Stimulated activated effector memory CD8-positive, alpha-beta T cell treated with anti-CD3 and anti-CD28 coated beads, Interleukin-12 subunit alpha, Interleukin-12 subunit beta, amount 100 ng/mL, for 72 hours (primary cell): ENCODE measurements around the gene MPLKIP.
A peak's percentile ranks its signal among the peaks of the same experiment; 100 is the strongest.
"Not testable (repeated sequence)": the region's sequence is repeated elsewhere in the genome, so short reads cannot be mapped to it uniquely, and the experiment has no call there.

Experiments
- ATAC-seq: fragments of 150-1000 bp; cut with Tn5 transposase; 2 replicates; pipeline ENCODE4 v1.10.0; 2021
- DNase-seq, 2 donors: peaks; one replicate each; pipeline ENCODE4 v3.0.0; 2021 to 2022; ENCODE audit warnings: low spot score in 2 of 2
- H3K27ac Mint-ChIP-seq: one replicate; pipeline ENCODE4 v1.8.0; 2022; ENCODE audit warnings: mild to moderate bottlenecking, mixed read lengths
- H3K36me3 Mint-ChIP-seq: one replicate; pipeline ENCODE4 v1.8.0; 2022; ENCODE audit warnings: mild to moderate bottlenecking, mixed read lengths
- H3K4me1 Mint-ChIP-seq: one replicate; pipeline ENCODE4 v1.8.0; 2022; ENCODE audit warnings: mixed read lengths
- H3K4me3 Mint-ChIP-seq: one replicate; pipeline ENCODE4 v1.8.0; 2022; ENCODE audit warnings: mild to moderate bottlenecking, mixed read lengths
- H3K9me3 Mint-ChIP-seq: one replicate; pipeline ENCODE4 v1.8.0; 2022; ENCODE audit warnings: mixed read lengths

The MPLKIP gene

GRCh38 chr7:40145596-40146130, 11.2 kb upstream of the MPLKIP start:
- not testable (repeated sequence) for ATAC-seq, H3K27ac Mint-ChIP-seq, H3K4me3 Mint-ChIP-seq, DNase-seq, H3K36me3 Mint-ChIP-seq, H3K4me1 Mint-ChIP-seq, H3K9me3 Mint-ChIP-seq

GRCh38 chr7:40141916-40142315, 7.5 kb upstream of the MPLKIP start:
- ATAC-seq, result not testable (repeated sequence)

GRCh38 chr7:40139891-40140290, 5.5 kb upstream of the MPLKIP start:
- not testable (repeated sequence) for H3K4me3 Mint-ChIP-seq, H3K36me3 Mint-ChIP-seq, ATAC-seq, H3K4me1 Mint-ChIP-seq, DNase-seq, H3K27ac Mint-ChIP-seq, H3K9me3 Mint-ChIP-seq

More at GRCh38 chr7:40141916-40142315, 7.5 kb upstream of the MPLKIP start:
- DNase-seq, H3K4me3 Mint-ChIP-seq, H3K27ac Mint-ChIP-seq, H3K36me3 Mint-ChIP-seq, H3K9me3 Mint-ChIP-seq, H3K4me1 Mint-ChIP-seq: not testable (repeated sequence)

- Mint-ChIP-seq H3K4me3 (no peak overlapping the region), H3K4me1 (no peaks in the 10 kb centered on the region)
- no peak for DNase-seq
Observed at GRCh38 chr7:40138973-40139372, 4.6 kb upstream of the MPLKIP start.

GRCh38 chr7:40137563-40137962, 3.1 kb upstream of the MPLKIP start:
- peaks cover 10% of the 10 kb centered on the region for H3K36me3 Mint-ChIP-seq
- ATAC-seq (no peak), DNase-seq (no peak)
- H3K4me1 Mint-ChIP-seq, result peaks cover 6% of the 10 kb centered on the region
- no peaks in the 10 kb centered on the region for H3K9me3 Mint-ChIP-seq
- no peak overlapping the region for H3K4me3 Mint-ChIP-seq
- no peak overlapping the region for H3K27ac Mint-ChIP-seq

More at GRCh38 chr7:40138973-40139372, 4.6 kb upstream of the MPLKIP start:
- Mint-ChIP-seq H3K27ac (no peak overlapping the region), H3K9me3 (no peaks in the 10 kb centered on the region), H3K36me3 (peaks cover 10% of the 10 kb centered on the region)
- ATAC-seq, result no peak

- no peak for ATAC-seq
- Mint-ChIP-seq H3K4me1 (peaks cover 15% of the 10 kb centered on the region), H3K27ac (peak overlapping the region; percentile 78), H3K9me3 (no peaks in the 10 kb centered on the region), H3K4me3 (peak overlapping the region; percentile 80), H3K36me3 (peaks cover 15% of the 10 kb centered on the region)
- no peak for DNase-seq
Observed at GRCh38 chr7:40135317-40135610, 842 bp upstream of the MPLKIP start.

GRCh38 chr7:40133561-40134427, 628 bp downstream of the MPLKIP start:
- DNase-seq (no peak), ATAC-seq (peak; percentile 76)
- Mint-ChIP-seq H3K36me3 (peaks cover 19% of the 10 kb centered on the region), H3K4me1 (peaks cover 20% of the 10 kb centered on the region), H3K9me3 (no peaks in the 10 kb centered on the region), H3K27ac (peak overlapping the region; percentile 93), H3K4me3 (peak overlapping the region; percentile 80)

GRCh38 chr7:40122940-40123254, 11.5 kb downstream of the MPLKIP start:
- H3K9me3 Mint-ChIP-seq, result no peaks in the 10 kb centered on the region
- DNase-seq (no peak), ATAC-seq (no peak)
- H3K4me3 Mint-ChIP-seq, result no peak overlapping the region
- no peaks in the 10 kb centered on the region for H3K4me1 Mint-ChIP-seq
- no peak overlapping the region for H3K27ac Mint-ChIP-seq
- H3K36me3 Mint-ChIP-seq, result no peaks in the 10 kb centered on the region

GRCh38 chr7:40122100-40122939, 12.1 kb downstream of the MPLKIP start:
- not testable (repeated sequence) for ATAC-seq

GRCh38 chr7:40120020-40120419, 14.4 kb downstream of the MPLKIP start:
- no peak for ATAC-seq
- Mint-ChIP-seq H3K4me1 (no peaks in the 10 kb centered on the region), H3K9me3 (no peaks in the 10 kb centered on the region), H3K27ac (no peak overlapping the region), H3K4me3 (no peak overlapping the region), H3K36me3 (no peaks in the 10 kb centered on the region)
- DNase-seq, result no peak

More at GRCh38 chr7:40122100-40122939, 12.1 kb downstream of the MPLKIP start:
- not testable (repeated sequence) for H3K4me1 Mint-ChIP-seq, H3K9me3 Mint-ChIP-seq, H3K4me3 Mint-ChIP-seq, H3K27ac Mint-ChIP-seq, H3K36me3 Mint-ChIP-seq, DNase-seq

GRCh38 chr7:40118201-40118600, 16.2 kb downstream of the MPLKIP start:
- not testable (repeated sequence) for H3K4me3 Mint-ChIP-seq, ATAC-seq, H3K27ac Mint-ChIP-seq, H3K9me3 Mint-ChIP-seq, H3K36me3 Mint-ChIP-seq, H3K4me1 Mint-ChIP-seq, DNase-seq

- not testable (repeated sequence) for H3K4me3 Mint-ChIP-seq, ATAC-seq, DNase-seq, H3K27ac Mint-ChIP-seq, H3K9me3 Mint-ChIP-seq, H3K4me1 Mint-ChIP-seq, H3K36me3 Mint-ChIP-seq
Observed at GRCh38 chr7:40117199-40117598, 17.2 kb downstream of the MPLKIP start.

GRCh38 chr7:40115936-40116335, 18.5 kb downstream of the MPLKIP start:
- Mint-ChIP-seq H3K9me3 (no peaks in the 10 kb centered on the region), H3K36me3 (no peaks in the 10 kb centered on the region), H3K4me3 (no peak overlapping the region), H3K27ac (no peak overlapping the region), H3K4me1 (no peaks in the 10 kb centered on the region)
- ATAC-seq (no peak), DNase-seq (no peak)

- Mint-ChIP-seq H3K4me1 (no peaks in the 10 kb centered on the region), H3K9me3 (no peaks in the 10 kb centered on the region), H3K4me3 (no peak overlapping the region), H3K27ac (no peak overlapping the region), H3K36me3 (no peaks in the 10 kb centered on the region)
- DNase-seq, result no peak
- no peak for ATAC-seq
Observed at GRCh38 chr7:40105879-40106473, 28.4 kb downstream of the MPLKIP start.

- Mint-ChIP-seq H3K4me3 (no peak overlapping the region), H3K4me1 (no peaks in the 10 kb centered on the region), H3K9me3 (no peaks in the 10 kb centered on the region), H3K36me3 (peaks cover under 1% of the 10 kb centered on the region), H3K27ac (no peak overlapping the region)
- DNase-seq (no peak), ATAC-seq (no peak)
Observed at GRCh38 chr7:40102897-40103296, 31.5 kb downstream of the MPLKIP start.
